ENCODE data around the gene HPCAL1. TPM values are rescaled to one million over a fixed set of nuclear protein-coding genes. Genes with fewer than 3 reads are reported as not detected.

Gene HPCAL1
- total RNA-seq, 4 donors from 2014 or later = 34.5 to 54.2 (median 41.3) TPM

DNA sequence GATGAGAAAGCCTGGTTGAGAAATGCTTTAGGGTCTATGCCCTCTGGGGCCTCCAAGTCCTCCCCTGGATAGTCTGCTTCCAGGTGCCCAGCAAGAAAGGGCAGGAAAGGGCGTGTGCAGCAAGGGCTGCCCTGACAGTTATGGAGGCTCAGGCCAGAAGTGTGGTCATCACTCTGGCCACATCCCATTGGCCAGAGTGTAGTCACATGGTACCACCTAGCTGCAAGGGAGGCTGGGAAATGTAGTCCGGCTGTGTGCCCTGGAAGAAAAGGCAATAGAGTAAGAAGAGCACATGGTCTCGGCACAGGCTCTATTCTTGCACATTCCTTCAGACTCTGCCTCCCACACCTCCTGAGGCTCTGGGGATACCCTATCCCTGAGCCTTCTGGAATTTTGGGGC lies 109.7 kb downstream of the HPCAL1 start:
- DNase-seq (ENCODE audit: extremely low spot score) = no peak
- H3K27ac ChIP-seq (replicated peaks in 1 of 4) = no peak overlapping the region

GRCh38 chr2:10413503-10413902 lies 110.8 kb downstream of the HPCAL1 start:
- TF ChIP-seq, protein P1, sequence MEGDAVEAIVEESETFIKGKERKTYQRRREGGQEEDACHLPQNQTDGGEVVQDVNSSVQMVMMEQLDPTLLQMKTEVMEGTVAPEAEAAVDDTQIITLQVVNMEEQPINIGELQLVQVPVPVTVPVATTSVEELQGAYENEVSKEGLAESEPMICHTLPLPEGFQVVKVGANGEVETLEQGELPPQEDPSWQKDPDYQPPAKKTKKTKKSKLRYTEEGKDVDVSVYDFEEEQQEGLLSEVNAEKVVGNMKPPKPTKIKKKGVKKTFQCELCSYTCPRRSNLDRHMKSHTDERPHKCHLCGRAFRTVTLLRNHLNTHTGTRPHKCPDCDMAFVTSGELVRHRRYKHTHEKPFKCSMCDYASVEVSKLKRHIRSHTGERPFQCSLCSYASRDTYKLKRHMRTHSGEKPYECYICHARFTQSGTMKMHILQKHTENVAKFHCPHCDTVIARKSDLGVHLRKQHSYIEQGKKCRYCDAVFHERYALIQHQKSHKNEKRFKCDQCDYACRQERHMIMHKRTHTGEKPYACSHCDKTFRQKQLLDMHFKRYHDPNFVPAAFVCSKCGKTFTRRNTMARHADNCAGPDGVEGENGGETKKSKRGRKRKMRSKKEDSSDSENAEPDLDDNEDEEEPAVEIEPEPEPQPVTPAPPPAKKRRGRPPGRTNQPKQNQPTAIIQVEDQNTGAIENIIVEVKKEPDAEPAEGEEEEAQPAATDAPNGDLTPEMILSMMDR (IDR thresholded peaks at IDR 0.05) = no peak
- no peak for TF ChIP-seq POLR2A (IDR thresholded peaks at IDR 0.05; ENCODE audit: low read depth)
- TF ChIP-seq EP300 (IDR thresholded peaks at IDR 0.05) = no peak
- TF ChIP-seq POLR2AphosphoS5 (IDR thresholded peaks at IDR 0.05) = no peak
- DNase-seq (ENCODE audit: extremely low spot score) = no peak
- intact Hi-C loops (cut with DNase I) = no loop called here
- Histone ChIP-seq H3K9me3 (no peaks in the 10 kb centered on the region), H3K27ac (replicated peaks in 1 of 4) (no peak overlapping the region), H3K27me3 (no peaks in the 10 kb centered on the region), H3K4me3 (no peak overlapping the region), H3K36me3 (no peaks in the 10 kb centered on the region), H3K4me1 (peaks cover 17 to 22% (median 19%) of the 10 kb centered on the region in 4 donors)
- 98% methylated on average over 8 of the region's 10 CpGs for WGBS

More for the DNA sequence above, 109.7 kb downstream of the HPCAL1 start:
- 94% methylated on average over 3 of the region's 3 CpGs for WGBS
- no peaks in the 10 kb centered on the region for H3K27me3 ChIP-seq
- no peak overlapping the region for H3K4me3 ChIP-seq
- H3K9me3 ChIP-seq = no peaks in the 10 kb centered on the region
- TF ChIP-seq, protein P1 (IDR thresholded peaks at IDR 0.05) = no peak
- no peak for TF ChIP-seq EP300 (IDR thresholded peaks at IDR 0.05)
- TF ChIP-seq POLR2AphosphoS5 (IDR thresholded peaks at IDR 0.05) = no peak
- TF ChIP-seq POLR2A (IDR thresholded peaks at IDR 0.05; ENCODE audit: low read depth) = no peak
- peaks cover 29 to 34% (median 30%) of the 10 kb centered on the region in 4 donors for H3K4me1 ChIP-seq
- intact Hi-C loops (cut with DNase I) = no loop called here
- no peaks in the 10 kb centered on the region for H3K36me3 ChIP-seq

DNA sequence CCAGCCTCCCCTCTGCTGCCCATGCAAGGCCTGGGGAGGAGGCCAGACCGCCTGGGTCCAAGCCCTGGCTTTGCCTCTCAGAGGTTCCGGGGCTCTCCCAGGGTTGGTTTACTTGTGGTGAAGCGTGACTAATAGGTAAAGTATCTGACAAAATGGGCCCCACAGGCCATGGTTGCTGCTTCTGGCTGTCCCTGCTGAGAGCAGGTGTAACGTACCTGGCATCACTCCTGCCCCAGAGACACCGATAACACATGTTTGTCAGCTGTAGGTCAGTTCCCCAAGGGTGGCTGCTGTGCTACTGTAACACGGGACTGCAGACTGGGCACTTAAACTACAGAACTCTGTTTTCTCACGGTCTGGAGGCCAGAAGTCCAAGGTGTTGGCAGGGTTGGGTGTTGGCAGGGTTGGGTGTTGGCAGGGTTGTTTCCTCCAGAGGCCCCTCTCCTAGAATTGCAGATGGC lies 111.3 kb downstream of the HPCAL1 start:
- Histone ChIP-seq H3K27me3 (no peaks in the 10 kb centered on the region), H3K4me3 (no peak overlapping the region), H3K9me3 (no peaks in the 10 kb centered on the region), H3K36me3 (no peaks in the 10 kb centered on the region), H3K27ac (replicated peaks in 1 of 4) (no peak overlapping the region), H3K4me1 (peaks cover 12 to 17% (median 14%) of the 10 kb centered on the region in 4 donors)
- no peak for TF ChIP-seq POLR2A (IDR thresholded peaks at IDR 0.05; ENCODE audit: low read depth)
- TF ChIP-seq EP300 (IDR thresholded peaks at IDR 0.05) = no peak
- TF ChIP-seq, protein P1 (IDR thresholded peaks at IDR 0.05) = no peak
- no peak for TF ChIP-seq POLR2AphosphoS5 (IDR thresholded peaks at IDR 0.05)
- WGBS = 85% methylated on average over 4 of the region's 7 CpGs
- intact Hi-C loops (cut with DNase I) = no loop called here
- DNase-seq (ENCODE audit: extremely low spot score) = no peak

GRCh38 chr2:10414591-10414990 lies 111.9 kb downstream of the HPCAL1 start:
- H3K4me3 ChIP-seq = no peak overlapping the region
- H3K27me3 ChIP-seq = no peaks in the 10 kb centered on the region
- no peaks in the 10 kb centered on the region for H3K9me3 ChIP-seq
- WGBS = 79% methylated on average over 9 of the region's 10 CpGs
- H3K27ac ChIP-seq (replicated peaks in 1 of 4) = no peak overlapping the region
- intact Hi-C loops (cut with DNase I) = no loop called here
- DNase-seq (ENCODE audit: extremely low spot score) = no peak
- peaks cover 0 to 3% (median 1%) of the 10 kb centered on the region in 4 donors for H3K36me3 ChIP-seq
- TF ChIP-seq EP300 (IDR thresholded peaks at IDR 0.05) (no peak), POLR2AphosphoS5 (IDR thresholded peaks at IDR 0.05) (no peak), POLR2A (IDR thresholded peaks at IDR 0.05; ENCODE audit: low read depth) (no peak)
- TF ChIP-seq, protein P1 (IDR thresholded peaks at IDR 0.05) = no peak
- H3K4me1 ChIP-seq = peaks cover 7 to 13% (median 9%) of the 10 kb centered on the region in 4 donors

- H3K36me3 ChIP-seq = peaks cover 0 to 8% (median 6%) of the 10 kb centered on the region in 4 donors
- intact Hi-C loops (cut with DNase I) = no loop called here
- no peak for DNase-seq (ENCODE audit: extremely low spot score)
- peaks cover 5 to 13% (median 8%) of the 10 kb centered on the region in 4 donors for H3K4me1 ChIP-seq
- WGBS = 96% methylated on average over 4 of the region's 8 CpGs
- no peaks in the 10 kb centered on the region for H3K9me3 ChIP-seq
- H3K27ac ChIP-seq (replicated peaks in 1 of 4) = no peak overlapping the region
- H3K4me3 ChIP-seq = no peak overlapping the region
- TF ChIP-seq POLR2A (IDR thresholded peaks at IDR 0.05; ENCODE audit: low read depth) = no peak
- no peak for TF ChIP-seq POLR2AphosphoS5 (IDR thresholded peaks at IDR 0.05)
- no peak for TF ChIP-seq EP300 (IDR thresholded peaks at IDR 0.05)
- TF ChIP-seq, protein P1 (IDR thresholded peaks at IDR 0.05) = no peak
- H3K27me3 ChIP-seq = no peaks in the 10 kb centered on the region
Observed at GRCh38 chr2:10415048-10415447, 112.3 kb downstream of the HPCAL1 start.
